HG02884 (cell line): ENCODE data around the gene BRAF.
"Not testable (repeated sequence)": the region's sequence is repeated elsewhere in the genome, so short reads cannot be mapped to it uniquely, and the experiment has no call there.

ENCODE experiments used
- ATAC-seq: cut with Tn5 transposase; IDR thresholded peaks from one replicate; pipeline ENCODE4 v1.9.1; 2021; ENCODE audit warnings: mild to moderate bottlenecking, moderate library complexity; ENCODE audit not compliant: unreplicated experiment

BRAF gene

DNA sequence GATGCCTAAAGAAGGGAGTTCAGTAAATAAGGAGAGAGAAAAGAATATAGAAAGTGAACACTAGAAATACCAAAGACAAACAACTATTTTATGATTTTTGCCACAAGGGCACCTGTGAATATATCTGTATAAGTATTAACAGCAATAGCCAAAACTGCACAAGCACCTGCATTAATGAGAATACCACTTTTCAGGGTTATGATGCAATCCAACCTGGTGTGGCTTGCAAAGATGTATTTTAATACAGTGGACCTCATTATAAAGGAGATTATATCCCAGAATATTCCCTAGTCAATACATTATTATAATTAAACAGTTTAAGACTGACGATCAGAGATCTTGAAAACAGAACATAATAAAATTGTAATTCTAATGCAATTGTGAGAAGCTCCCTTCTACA is 4.0 kb downstream of the BRAF start:
- no peak for ATAC-seq

DNA sequence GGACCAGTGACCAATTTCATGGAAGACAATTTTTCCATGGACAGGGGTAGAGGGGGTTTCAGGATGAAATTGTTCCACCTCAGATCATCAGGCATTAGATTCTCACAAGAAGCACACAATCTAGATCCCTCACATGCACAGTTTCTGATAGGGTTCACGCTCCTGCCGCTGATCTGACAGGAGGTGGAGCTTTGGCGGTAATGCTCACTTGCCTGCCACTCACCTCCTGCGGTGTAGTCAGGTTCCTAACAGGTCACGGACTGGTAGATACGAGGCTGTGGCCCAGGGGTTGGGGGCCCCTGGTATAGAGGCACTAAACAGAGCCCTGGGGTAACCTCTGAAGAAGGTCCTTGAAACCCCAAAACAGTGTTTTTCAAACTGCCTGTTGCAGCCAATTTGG is 6.5 kb downstream of the BRAF start:
- ATAC-seq = no peak

DNA sequence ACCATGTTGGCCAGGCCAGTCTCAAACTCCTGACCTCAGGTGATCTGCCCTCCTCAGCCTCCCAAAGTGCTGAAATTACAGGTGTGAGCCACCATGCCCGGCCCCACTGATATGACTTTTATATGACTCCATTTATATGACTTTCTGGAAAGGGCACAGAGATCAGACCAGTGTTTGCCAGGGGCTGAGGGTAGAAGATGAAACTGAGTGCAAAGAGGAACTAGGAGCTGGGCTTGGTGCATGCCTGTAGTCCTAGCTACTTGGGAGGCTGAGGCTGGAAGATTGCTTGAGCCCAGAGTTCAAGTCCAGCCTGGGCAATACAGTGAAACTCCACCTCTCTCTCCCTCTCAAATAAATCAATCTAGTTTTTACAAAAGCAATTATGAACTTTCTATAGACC is 7.5 kb downstream of the BRAF start:
- no peak for ATAC-seq

DNA sequence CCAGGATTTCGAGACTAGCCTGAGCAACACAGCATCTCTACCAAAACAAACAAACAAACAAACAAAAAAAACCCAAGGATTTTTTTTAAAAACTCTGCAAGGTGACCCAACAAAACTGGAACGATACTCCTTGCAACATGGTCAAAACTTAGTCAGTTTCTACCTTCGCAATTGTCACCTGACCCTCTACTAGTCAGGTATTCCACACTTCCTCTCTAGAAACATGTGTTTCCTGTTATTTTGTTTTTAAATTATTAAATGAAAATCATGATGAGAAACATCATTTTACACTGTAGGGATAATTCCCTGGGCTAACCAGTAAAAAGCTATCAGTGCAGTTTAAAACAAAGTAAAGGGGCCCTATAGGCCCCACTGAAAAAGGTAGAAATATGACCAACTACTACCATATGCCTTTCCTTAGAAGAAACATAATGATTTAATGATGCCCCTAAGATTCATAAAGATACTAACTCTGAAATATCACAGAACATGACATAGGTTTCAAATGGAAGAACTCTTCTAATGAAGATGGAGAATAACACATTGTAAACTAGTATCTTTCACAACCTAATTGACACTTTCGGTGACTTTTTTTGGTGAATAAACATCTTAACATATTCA is 8.7 kb downstream of the BRAF start:
- ATAC-seq = no peak

DNA sequence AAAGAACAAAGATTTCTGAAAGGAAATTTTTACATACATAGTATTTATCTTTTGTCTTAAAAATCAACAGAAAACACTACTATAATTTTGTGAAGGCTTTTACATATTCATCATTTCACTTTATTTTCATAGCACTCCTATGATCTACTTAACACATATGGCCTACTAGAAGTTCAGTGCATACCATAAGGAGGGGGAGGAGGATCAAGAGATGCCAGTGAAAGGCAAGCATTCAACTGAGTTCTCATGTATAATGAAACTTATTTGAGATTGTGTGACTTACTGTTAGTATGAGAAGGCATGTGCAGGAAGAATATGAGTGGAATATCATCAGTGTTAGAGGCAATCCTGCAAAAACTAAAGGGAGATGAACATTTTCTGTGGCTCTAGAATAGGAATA is 10.6 kb downstream of the BRAF start:
- no peak for ATAC-seq

DNA sequence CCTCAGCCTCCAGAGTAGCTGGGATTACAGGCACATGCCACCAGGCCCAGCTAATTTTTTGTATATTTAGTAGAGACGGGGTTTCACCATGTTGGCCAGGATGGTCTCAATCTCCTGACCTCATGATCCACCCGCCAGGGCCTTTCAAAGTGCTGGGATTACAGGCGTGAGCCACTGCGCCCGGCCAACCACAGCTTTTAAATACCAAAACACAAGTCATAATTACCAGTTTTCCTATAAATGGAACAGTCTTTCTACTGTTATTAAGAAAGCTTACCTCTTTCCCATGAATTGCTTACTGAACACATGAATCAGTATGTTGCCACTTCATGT is 11.2 kb downstream of the BRAF start:
- not testable (repeated sequence) for ATAC-seq

DNA sequence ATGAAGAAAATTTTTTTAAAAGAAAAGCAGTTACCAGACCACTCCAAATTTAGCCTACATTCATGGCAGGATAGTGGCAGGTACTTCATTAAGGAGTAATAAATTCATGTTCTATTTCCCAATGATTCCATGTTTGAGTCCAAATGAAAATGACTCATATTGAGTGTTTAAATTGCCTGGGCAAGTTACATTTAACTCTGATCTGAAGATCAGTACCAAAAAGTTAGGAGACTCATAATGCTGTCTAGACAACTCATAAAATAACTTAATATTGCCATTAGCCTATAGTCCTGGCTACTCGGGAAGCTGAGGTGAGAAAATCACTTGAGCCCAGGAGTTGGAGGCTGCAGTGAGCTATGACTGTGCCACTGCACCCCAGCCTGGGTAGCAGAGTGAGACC is 13.0 kb downstream of the BRAF start:
- ATAC-seq = no peak

DNA sequence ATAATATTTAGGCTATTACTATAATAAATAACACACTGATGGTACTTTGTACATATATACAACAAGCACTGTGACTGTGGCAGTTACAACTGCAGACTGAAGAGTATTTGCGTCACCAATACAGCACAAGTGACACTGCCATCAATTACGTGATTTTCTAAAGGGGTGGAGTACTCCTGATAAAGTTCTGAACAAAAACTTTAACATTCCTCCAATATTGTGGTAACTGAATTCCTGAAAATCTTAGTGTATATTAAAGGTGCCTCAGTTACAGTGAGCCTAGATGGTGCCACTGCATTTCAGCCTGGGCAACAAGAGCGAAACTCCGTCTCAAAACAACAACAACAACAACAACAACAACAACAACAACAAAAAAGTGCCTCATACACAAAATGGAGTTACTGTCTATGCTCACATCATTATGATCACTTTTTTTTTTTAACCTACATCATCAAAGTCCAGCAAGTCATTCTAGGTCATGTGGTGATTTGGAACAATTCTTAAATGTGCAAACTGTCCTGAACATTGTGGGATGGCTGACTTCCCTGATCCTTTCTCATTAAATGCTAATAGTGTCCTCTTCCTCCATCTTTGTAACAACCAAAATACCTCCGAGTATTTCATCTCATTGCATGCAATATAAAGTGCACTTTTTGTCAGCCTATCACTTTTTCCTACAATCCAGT is 15.1 kb downstream of the BRAF start:
- ATAC-seq = no peak

DNA sequence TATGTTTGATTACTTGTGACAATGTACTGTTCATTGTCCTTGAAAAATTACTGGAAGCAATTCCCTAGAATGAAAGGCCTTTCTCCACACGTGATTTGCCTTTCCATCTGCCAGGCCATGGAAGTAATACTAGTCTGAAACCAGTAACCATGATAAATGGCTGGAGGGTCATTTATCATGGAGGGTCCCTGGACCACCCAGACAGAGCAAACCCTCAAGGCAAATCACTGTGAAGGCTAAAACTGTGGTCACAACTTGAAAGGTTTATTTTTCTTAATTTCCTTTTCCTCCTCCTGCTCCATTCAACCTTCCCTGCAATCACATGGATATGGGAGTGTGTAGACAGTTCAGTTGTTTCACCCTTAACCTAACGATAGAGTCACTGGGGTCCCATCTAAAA is 16.4 kb downstream of the BRAF start:
- no peak for ATAC-seq

DNA sequence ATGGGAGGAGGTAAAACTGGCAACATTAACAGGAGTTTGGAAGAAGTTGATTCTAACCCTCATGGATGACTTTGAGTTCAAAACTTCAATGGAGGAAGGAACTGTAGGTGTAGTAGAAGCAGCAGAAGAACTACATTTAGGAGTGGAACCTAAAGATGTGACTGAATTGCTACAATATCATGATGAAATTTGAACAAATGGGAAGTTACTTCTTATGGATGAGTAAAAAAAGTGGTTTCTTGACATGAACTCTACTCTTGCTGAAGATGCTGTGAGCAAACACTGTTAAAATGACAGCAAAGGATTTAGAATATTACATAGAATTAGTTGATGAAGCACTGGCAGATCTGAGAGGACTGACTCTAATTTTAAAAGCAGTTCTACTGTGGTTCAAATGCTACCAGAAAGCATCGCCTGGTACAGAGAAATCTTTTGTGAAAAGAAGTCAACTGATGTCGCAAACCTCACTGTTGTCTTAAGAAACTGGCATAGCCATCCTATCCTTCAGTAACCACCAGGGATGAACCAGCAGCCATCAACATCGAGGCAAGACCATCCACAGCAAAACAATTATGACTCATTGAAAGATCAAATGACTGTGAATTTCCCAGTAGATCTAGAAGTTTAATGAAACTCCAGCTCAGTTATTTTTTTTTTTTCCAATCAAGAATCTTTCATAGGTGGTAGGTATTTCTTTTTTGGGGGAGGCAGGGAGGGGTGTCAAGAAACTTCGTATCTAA is 20.8 kb downstream of the BRAF start:
- no peak for ATAC-seq

DNA sequence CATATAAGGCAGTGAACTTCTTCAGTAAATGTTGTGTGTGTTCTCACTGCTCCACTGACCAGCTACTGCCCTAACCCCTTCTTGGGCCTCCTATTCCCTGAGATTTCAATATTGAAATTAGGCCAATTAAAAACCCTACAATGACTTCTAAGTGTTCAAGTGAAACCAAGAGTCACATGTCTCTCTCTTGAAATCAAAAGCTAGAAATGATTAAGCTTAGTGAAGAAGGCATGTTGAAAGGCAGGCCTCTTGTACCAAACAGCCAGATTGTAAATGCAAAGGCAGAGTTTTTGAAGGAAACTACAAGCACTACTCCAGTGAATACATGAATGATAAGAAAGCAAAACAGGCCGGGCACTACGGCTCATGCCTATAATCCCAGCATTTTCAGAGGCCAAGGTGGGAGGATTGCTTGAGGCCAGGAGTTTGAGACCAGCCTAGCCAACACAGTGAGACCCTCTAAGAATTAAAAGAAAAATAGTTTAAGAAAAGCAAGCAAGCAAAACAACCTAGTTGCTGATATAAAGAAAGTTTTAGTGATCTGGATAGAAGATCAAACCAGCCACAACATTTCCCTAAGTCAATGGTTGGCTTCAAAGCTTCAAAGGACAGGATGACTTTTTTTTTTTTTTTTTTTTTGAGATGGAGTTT is 22.3 kb downstream of the BRAF start:
- peak; percentile 77 for ATAC-seq

DNA sequence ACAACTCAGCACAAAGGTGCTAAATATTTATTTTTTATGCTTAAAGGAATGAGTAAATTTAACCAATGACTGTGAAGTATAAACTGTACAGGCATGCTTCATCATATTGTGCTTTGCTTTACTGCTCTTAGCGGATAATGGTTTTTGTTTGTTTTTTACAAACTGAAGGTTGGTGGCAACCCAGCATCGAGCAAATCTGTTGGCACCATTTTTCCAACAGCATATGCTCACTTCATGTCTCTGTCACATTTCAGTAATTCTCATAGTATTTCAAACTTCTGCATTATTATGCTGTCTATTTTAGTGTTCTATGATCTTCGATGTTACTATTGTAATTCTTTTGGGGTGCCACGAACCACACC is 22.8 kb downstream of the BRAF start:
- ATAC-seq = no peak

DNA sequence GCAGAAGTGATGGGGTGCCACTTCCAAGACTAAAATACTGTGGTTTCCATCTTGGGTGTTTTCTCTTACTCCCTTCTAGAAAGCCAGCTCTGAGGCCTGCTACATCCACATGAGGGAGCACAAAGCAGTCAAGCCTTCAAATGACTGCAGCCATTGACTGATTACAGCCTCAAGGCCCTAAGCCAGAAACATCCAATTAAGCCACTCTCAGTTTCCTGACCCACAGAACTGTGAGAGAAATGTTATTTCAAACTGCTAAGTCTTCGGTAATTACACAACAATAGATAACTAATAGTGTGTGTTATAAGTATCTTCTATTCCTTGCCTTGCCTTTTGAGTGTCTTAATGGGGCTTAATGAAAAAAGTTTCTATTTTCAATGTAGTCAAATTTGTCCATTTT is 24.8 kb downstream of the BRAF start:
- no peak for ATAC-seq

DNA sequence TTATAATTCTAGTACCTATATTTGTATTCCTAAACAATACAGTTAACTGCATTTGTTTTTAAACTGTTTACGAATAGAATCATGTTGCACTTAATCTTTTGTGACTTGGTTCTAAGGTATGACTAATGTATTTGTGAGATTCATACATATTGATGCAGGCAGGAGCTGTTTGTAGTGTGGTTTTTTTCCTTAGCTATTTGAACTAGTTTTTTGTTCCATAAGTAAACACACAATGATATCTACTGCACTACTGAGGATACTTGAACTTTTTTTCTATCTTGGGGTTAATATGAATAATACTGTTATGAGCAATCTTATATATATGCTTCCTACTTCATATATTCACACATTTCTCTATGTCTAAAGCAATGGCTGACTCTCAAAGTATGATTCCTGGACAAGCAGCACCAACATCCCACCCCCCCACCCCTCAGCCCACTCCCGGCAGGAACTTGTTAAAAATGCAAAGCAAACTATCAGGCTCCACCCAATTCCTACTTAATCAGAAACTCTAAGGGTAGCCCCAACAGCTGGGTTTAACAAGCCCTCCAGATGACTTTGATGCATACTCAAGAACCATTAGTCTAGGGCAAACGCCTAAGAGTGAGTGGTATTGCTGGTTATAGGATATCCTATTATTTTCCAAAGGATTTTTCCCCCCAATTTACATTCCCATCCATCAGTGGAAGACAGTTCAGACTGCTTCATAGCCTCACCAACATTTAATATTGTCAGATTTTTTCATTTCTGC is 25.8 kb downstream of the BRAF start:
- ATAC-seq = no peak

DNA sequence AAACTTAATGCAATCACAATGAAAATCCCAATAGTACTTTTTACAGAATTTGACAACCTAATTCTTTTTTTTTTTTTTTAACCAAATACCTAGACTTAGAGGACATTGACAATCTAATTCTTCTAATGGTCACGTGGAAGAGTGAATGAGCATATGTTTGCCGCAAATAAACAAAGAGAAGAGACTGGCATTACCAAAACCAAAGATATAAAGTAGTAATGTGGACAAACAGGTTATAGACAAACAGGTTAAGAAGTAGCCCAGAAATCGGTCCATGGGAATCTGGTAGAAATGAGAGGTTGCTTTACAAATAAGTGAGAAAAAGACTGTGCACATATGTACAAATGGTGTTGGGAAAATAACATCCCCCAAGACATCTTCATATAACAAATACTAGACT is 27.7 kb downstream of the BRAF start:
- no peak for ATAC-seq

DNA sequence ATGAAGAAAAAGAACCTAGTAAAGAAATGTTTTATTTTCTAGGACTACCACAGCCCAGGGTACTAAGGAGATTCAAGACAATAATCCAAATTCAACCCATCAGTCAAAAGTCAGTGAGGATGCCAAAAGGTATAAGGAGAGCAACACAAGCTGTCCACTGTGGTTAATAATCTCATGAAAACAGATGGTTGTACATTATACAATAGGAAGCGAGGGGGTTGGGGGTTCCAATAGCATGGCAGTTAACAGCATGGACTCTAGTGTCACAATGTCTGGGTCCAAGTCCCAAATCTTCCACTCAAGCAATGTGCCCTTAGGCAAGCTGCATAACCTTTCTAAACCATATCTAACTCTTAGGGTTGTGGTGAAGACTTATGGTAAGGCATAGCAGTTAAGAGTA is 35.1 kb downstream of the BRAF start:
- ATAC-seq = no peak

DNA sequence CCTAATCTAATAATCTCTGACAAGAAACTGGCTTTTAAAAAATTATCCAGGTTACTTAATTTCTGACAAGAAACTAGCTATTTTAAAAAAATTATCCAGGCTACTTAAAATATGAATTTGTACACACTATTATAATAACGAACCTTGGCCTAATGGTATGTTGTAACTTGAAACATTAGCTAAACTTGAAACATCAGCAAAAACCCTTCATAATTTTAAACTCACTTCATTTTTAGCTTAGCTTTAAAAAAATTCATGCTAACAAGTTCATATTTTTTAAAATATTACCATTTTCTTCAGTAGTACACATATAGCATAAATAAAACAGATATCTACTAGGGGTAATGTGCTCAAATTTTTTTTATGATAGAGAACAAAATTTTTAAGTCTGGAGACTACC is 35.6 kb downstream of the BRAF start:
- ATAC-seq = no peak

DNA sequence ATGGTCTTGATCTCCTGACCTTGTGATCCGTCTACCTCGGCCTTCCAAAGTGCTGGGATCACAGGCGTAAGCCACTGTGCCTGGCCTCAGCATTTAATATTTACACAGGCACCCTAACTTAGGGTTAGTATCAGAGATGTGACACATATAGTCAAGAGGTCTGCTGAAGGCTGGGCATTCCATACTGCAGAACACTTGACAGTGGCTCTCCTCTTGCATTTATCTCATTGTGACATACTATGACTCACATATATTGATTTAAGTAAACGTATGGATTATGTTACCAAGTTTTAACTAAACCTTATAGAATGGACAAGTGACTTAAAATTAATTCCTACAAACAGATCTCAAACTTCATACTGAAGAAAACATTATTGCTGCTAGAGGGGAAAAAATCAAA is 36.6 kb downstream of the BRAF start:
- ATAC-seq = no peak

DNA sequence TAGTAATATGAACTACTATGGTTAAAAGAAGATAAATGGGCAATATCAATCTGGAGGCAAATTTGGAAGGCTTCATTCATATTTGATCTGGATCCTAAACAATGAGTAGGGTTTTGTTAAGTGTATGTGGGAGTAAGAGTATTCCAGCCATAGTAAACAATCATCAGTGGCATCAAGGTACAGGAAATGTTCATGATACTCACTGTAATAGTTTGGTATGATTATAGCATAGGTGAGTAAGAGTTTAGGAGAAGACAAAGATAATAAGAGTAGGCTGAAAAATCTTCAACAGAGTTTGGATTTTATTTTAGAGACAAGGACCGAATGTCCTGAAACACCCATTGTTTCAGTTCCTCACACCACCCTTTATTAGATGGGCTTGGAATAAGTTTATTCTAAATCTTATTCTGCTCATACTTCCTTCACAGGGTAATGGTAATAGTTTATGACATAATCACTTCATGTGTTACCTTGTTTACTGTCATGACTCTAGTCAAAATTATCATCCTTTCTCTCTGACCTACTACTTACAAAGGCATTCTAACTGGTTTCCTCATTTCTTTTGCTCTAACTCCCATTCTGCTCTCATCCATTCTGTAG is 38.9 kb downstream of the BRAF start:
- no peak for ATAC-seq

DNA sequence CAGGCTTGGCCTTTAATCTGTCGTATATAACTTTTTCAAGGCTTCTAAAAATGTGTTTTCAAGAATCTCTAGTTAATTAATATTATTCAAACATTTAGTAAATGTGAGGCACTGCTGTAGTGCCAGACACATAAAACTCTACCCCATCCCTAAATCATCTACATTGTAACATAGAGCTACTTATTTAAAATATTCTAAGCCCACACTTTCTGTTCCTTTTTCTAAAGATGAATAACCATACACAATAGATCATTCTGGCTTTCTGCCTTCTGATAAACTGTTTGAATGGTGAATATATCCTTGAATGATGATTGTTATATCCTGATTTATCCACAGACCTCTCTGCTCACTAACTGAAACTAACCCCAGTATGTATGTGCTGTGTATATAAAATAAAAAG is 41.4 kb downstream of the BRAF start:
- no peak for ATAC-seq

DNA sequence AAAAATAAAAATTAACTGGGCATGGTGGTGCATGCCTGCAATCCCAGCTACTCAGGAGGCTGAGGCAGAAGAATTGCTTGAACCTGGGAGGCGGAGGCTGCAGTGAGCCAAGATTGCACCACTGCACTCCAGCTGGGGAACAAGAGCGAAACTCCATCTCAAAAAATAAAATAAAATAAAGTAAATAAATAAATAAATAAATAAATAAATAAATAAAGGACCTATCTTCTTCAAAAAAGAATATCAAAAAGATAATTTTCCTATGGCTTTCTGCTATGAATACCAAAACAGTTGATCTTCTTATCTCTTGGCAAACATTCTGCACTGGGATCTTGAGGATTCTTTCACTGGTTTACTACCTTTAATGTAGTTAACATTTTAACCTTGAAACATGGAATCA is 41.9 kb downstream of the BRAF start:
- ATAC-seq = not testable (repeated sequence)
